ENCODE results near the gene LCE1B.

LCE1B gene

DNA sequence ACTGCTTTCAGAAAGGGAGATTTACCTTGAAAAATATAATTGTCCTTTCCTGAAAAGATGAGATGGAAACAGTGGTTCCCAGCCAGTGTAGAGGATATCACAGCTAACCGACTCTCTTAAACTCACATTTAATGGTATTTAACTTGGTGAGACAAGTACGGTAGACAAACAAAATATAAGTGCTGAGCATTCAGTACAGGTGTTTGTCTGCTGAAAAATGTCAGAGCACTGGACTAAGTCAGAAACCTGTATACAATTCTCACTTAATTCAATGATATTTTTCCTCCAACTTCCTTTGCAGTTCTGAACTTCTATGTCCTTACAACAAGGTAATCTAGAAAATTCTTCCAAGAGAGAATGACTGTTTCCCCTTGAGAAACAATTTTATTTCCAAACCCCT, at the start of gene LCE1B:
TSS of gene LCE1B (plus strand) at position 301 of the 400 bp plus-strand sequence. CDS start 476 bp downstream, outside the sequence.
- no peak for DNase-seq (ENCODE audit: low spot score)

- no peak for DNase-seq (ENCODE audit: low spot score)
Observed at GRCh38 chr1:152768847-152769533, 42.8 kb upstream of the LCE1B start.

GRCh38 chr1:152770411-152770810, 41.4 kb upstream of the LCE1B start:
- DNase-seq (ENCODE audit: low spot score) = no peak

DNA sequence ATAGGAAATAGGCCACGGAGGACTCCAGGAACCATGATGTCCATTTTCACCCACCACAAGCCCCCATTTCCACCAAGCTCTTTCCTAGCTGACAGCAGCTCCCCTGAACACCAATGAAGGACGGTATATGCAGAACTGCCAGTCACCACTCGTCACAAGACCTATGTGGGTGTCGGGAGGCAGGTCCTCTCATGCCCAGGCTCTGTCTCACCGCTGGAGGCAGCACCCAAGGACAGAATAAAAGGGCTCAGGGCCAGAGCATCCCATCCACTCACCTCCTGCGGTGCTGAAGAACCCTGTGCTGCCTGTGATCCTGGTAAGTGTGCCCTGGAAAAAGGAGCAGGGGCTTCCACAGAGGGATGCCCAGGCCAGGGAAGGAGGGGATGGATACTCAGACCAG, 36.9 kb upstream of the LCE1B start, which contains the start of gene LCE1F:
TSS of gene LCE1F (plus strand) at position 266 of the 400 bp plus-strand sequence. CDS start 1,232 bp downstream, outside the sequence.
- no peak for DNase-seq (ENCODE audit: low spot score)

GRCh38 chr1:152776361-152776760, 35.4 kb upstream of the LCE1B start:
- DNase-seq (ENCODE audit: low spot score) = no peak

GRCh38 chr1:152777510-152778137, 34.1 kb upstream of the LCE1B start:
- no peak for DNase-seq (ENCODE audit: low spot score)

DNA sequence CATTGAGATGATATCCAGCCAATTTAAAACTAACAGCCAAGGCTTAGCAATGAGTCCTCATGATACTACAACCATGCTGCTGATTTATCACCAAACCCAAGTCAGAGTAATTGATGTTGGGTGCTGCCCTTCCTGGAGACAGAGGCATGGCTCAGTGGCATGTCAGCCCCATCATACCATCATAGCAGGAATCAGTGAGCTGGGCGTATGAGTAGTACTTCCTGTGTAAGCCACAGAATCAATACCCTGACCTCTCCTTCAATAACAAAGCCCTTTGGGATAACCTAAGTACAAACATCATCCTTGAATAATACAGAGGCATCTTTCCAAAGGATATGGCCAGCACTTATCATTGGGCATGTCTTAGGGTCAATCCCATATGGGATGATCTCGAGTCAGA, 28.7 kb upstream of the LCE1B start:
- no peak for DNase-seq (ENCODE audit: low spot score)

GRCh38 chr1:152786077-152786476, 25.7 kb upstream of the LCE1B start, which contains the start of gene LCE1E:
Gene LCE1E (plus strand): TSS chr1:152786257. CDS start chr1:152787300, 1,043 bp downstream.
- no peak for DNase-seq (ENCODE audit: low spot score)

GRCh38 chr1:152795686-152796085, 16.1 kb upstream of the LCE1B start:
- DNase-seq (ENCODE audit: low spot score) = no peak

DNA sequence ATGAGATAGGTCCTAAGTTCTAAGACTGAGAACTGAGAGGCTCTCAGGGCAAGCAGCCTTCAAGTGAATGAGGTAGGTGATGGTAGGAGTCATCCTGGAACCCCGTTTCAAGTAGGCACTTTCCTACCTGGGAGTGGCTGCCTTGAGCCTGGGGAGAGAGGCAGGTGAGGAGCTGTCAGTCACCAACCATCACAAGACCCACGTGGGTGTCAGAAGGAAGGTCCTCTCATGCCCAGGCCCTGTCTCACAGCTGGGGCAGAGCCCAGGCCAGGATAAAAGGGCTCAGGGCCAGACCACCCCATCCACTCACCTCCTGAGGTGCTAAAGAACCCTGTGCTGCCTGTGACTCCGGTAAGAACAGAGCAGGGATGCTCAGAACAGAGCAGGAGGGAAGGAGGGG, 15.3 kb upstream of the LCE1B start, which contains the start of gene LCE1D:
TSS of gene LCE1D (plus strand) at position 301 of the 400 bp plus-strand sequence. CDS start 1,074 bp downstream, outside the sequence.
- DNase-seq (ENCODE audit: low spot score) = no peak

DNA sequence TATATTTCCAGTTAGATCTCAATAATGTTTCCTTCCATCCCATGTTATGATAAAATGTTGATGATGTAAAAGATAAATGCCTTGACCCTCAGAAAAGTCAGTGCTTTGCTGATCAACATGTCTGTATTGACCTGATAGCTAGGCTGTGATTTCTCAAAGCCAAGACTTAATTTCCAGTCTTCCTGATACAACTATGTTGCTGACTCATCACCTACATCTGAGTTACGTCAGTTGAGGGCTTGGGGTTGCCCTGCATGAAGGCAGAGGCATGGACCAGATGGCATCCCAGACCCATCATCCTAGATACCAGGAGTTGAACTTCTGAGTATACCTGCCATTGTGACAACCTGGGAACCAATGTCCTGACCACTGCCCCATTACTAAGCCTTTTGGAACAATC, 10.4 kb upstream of the LCE1B start:
- DNase-seq (ENCODE audit: low spot score) = no peak

GRCh38 chr1:152806576-152806975, 5.2 kb upstream of the LCE1B start, which contains the start of gene LCE1C:
Gene LCE1C (minus strand): TSS chr1:152806651. CDS start chr1:152805478, 1,173 bp downstream.
- DNase-seq (ENCODE audit: low spot score) = no peak

DNA sequence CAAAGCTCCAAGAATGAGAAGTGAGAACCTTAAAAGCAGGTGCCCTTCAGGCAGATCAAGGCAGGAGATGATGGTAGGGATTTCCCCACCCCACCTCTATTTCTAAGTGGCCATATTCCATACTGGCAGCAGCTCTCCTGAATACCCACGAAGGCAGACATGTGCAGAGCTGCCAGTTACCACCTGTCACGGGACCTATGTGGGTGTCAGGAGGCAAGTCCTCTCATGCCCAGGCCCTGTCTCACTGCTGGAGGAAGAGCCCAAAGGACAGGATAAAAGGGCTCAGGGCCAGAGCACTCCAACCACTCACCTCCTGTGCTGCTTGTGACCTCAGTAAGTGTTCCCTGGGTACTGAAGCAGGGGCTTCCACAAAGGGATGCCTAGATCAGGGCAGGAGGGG, 721 bp upstream of the LCE1B start:
- DNase-seq (ENCODE audit: low spot score) = no peak

- DNase-seq (ENCODE audit: low spot score) = no peak
Observed at GRCh38 chr1:152817309-152817708, 5.5 kb downstream of the LCE1B start.

DNA sequence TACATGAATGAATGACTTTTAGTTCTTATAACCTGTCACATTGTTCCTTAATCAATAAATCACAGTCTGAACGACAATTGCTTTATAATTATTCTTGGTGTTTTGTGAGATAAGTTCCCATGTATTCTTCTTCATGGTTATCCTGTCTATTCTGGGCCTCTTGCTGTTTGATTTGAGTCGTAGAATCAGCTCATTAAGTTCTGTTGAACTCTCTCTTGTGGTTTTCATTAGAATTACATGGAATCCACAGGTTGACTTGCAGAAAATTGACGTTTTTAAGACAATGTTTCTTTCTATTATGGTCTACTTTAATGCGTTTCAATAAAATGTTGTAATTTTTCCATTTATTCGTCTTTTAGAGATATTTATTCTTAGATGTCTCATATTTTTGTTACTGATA, 11.5 kb downstream of the LCE1B start:
- DNase-seq (ENCODE audit: low spot score) = no peak

DNA sequence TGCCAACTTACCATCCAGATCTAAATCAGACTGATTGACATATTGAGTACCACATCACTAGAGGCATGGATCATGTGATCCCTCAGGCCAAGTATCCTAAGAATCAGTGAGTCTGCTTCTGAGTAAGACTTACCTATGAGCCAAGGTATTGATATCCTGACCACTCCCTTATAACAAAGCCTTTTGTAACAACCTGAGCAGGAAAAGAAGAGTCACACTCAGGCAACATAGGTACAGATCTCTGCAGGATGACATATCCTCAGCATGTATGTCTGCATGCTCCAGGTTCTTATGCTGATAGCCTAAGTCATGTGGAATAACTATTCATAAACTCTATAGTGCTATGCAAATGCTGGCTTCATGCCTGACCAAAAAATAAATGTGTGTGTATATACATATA, 13.2 kb downstream of the LCE1B start:
- DNase-seq (ENCODE audit: low spot score) = no peak

GRCh38 chr1:152827173-152827572, 15.4 kb downstream of the LCE1B start, which contains the start of gene LCE1A:
Gene LCE1A (plus strand): TSS chr1:152827473. CDS start chr1:152827473, 0 bp downstream.
- DNase-seq (ENCODE audit: low spot score) = no peak

DNA sequence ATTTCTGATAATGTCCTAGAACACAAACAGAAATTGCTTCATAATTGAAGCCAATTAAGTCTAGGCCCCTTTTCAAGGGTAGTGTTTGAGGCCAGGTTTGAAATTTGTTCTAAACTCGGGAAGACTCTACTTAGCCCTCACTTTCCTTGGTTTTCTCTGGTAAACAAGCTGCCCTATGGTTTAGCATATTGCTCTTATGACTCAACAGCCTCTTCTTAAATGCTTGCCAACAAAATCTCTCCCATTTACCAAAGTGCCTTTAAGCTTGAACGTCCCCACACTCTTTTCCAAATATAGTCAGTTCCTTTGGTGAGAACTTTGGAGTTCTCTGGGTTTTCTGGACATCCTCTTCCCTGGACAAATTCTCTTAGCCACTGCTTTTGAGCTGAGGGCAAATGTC, 25.1 kb downstream of the LCE1B start:
- DNase-seq (ENCODE audit: low spot score) = no peak

- no peak for DNase-seq (ENCODE audit: low spot score)
Observed at GRCh38 chr1:152842556-152842955, 30.8 kb downstream of the LCE1B start, which contains the start of gene LCE6A. Gene LCE6A (plus strand): TSS chr1:152842856. CDS start chr1:152843521, 665 bp downstream.

DNA sequence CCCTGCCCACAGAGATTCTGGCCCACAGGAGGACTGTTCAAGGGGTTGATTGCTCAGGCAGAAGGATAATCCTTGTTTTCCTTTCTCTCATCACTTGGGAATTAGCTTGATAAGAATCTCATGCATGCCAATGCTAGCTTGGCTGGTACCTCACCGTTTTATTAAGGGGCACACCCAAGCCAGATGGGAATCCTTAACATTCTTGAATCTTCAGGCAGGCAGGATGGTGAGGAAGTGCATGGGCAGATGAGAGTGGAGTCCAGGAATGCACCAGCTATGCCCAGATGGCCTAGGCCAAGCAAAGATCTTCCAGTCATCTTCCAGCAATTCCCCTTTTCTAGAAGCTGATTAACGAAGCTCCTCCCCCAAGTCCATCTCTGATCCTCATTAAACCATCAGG, 43.9 kb downstream of the LCE1B start:
- DNase-seq (ENCODE audit: low spot score) = no peak

GRCh38 chr1:152858062-152858461, 46.3 kb downstream of the LCE1B start:
- DNase-seq (ENCODE audit: low spot score) = no peak

DNA sequence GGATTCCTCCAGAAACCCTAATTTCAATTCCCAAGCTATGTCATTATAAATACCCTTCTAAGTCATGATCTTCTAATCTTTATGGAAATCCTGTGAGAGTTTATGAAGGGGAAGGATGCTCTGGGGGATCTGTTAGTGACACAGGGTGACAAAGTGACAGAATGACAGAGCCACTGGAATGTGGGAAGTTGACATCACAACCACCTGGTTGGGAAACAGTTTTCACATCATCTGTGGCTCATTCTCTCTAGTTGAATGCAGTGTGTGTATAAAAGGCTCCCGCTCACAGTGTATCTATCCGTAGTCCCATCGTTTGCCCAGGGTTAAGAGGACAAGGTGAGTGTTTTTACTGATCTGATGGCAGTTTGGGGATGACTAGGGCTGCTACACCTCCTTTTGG, 47.9 kb downstream of the LCE1B start, which contains the start of gene LCE7A:
TSS of gene LCE7A (plus strand) at position 301 of the 400 bp plus-strand sequence. CDS start 702 bp downstream, outside the sequence.
- no peak for DNase-seq (ENCODE audit: low spot score)

GRCh38 chr1:152860129-152860528, 48.4 kb downstream of the LCE1B start:
- DNase-seq (ENCODE audit: low spot score) = no peak
